HepG2 (cell line): ENCODE measurements around the gene EXOC3L4. TPM values are rescaled to one million over a fixed set of nuclear protein-coding genes. Genes with fewer than 3 reads are reported as not detected.

Experiments used
- CENPT ChIP-seq: sonication (generic); formaldehyde crosslinking; IDR thresholded peaks from 2 replicates; pipeline ENCODE4 v1.8.0; 2022; ENCODE audit warnings: low read depth, mild to moderate bottlenecking, moderate library complexity, missing genetic modification reagents
- EEA1 ChIP-seq: sonication (generic); formaldehyde crosslinking; IDR thresholded peaks from 2 replicates; pipeline ENCODE4 v1.5.1; 2020; ENCODE audit warnings: mild to moderate bottlenecking, missing genetic modification reagents, borderline replicate concordance
- FOXA1 ChIP-seq, 2 experiments: fragments of 450-650 bp in 1 of 2; sonication (generic) in 1 of 2; formaldehyde crosslinking in 1 of 2; IDR thresholded peaks; 2 replicates each; pipeline versions ENCODE4 v1.4.0 to v1.6.1; 2016 to 2020; ENCODE audit warnings: missing genetic modification reagents in 1 of 2
- KAT2B ChIP-seq: fragments of 150-350 bp; IDR thresholded peaks from 2 replicates; pipeline ENCODE4 v1.6.1; 2014; ENCODE audit warnings: low read depth, low read length, borderline replicate concordance
- NFIC ChIP-seq: IDR thresholded peaks from 2 replicates; pipeline ENCODE4 v1.6.1; 2012; ENCODE audit warnings: mild to moderate bottlenecking, low read length, inconsistent platforms
- POLR2G ChIP-seq: fragments of 200-400 bp; formaldehyde crosslinking; IDR thresholded peaks from 2 replicates; pipeline ENCODE4 v1.6.1; 2018; ENCODE audit warnings: mild to moderate bottlenecking, low read depth, low read length, moderate library complexity
- REL ChIP-seq: sonication (generic); formaldehyde crosslinking; conservative IDR thresholded peaks from 2 replicates; pipeline ENCODE4 v1.8.0; 2022; ENCODE audit warnings: mild to moderate bottlenecking, missing genetic modification reagents, moderate library complexity
- SMARCC2 ChIP-seq: fragments of 450-650 bp; IDR thresholded peaks from 2 replicates; pipeline ENCODE4 v1.6.1; 2017; ENCODE audit warnings: antibody characterized with exemption, mild to moderate bottlenecking
- SNAI1 ChIP-seq: sonication (generic); formaldehyde crosslinking; IDR thresholded peaks from 2 replicates; pipeline ENCODE4 v1.5.0; 2020; ENCODE audit warnings: mild to moderate bottlenecking, missing genetic modification reagents, borderline replicate concordance
- THAP11 ChIP-seq: IDR thresholded peaks from 2 replicates; pipeline ENCODE4 v1.6.1; 2016; ENCODE audit warnings: missing biosample characterization, missing genetic modification reagents
- ZFP82 ChIP-seq: sonication (generic); formaldehyde crosslinking; IDR thresholded peaks from 2 replicates; pipeline ENCODE4 v1.5.1; 2020; ENCODE audit warnings: mild to moderate bottlenecking, missing genetic modification reagents, borderline replicate concordance
- ZNF20 ChIP-seq: sonication (generic); formaldehyde crosslinking; IDR thresholded peaks from 2 replicates; pipeline ENCODE4 v1.4.0; 2020; ENCODE audit warnings: mild to moderate bottlenecking, moderate library complexity, missing genetic modification reagents
- ZNF230 ChIP-seq: sonication (generic); formaldehyde crosslinking; IDR thresholded peaks from 2 replicates; pipeline ENCODE4 v1.4.0; 2020; ENCODE audit warnings: mild to moderate bottlenecking, missing genetic modification reagents
- ZNF572 ChIP-seq: sonication (generic); formaldehyde crosslinking; IDR thresholded peaks from 2 replicates; pipeline ENCODE4 v1.5.1; 2020; ENCODE audit warnings: mild to moderate bottlenecking, missing genetic modification reagents
- ZNF703 ChIP-seq: sonication (generic); formaldehyde crosslinking; IDR thresholded peaks from 2 replicates; pipeline ENCODE4 v1.5.1; 2020; ENCODE audit warnings: missing genetic modification reagents, mild to moderate bottlenecking, moderate library complexity, borderline replicate concordance
- ZNF792 ChIP-seq: IDR thresholded peaks from 2 replicates; pipeline ENCODE4 v1.6.1; 2016
- polyA plus RNA-seq, 8 experiments: library from polyadenylated mRNA; depleted of rRNA in 3 of 8; stranded (reverse) in 7 of 8; unstranded in 1 of 8; fragments of >200 nt; fragmentation: Illumina TruSeq in 4 of 8; extraction: Trizol in 4 of 8; gene quantifications; 2 replicates each; pipeline versions ENCODE4 v1.2.1 to v1.2.3, GENCODE V29; 2011 to 2016; ENCODE audit warnings: low read depth in 4 of 8, missing spikeins in 1 of 8, mixed read lengths in 1 of 8; ENCODE audit not compliant: insufficient read depth in 1 of 8
- total RNA-seq, 5 experiments: library from RNA; depleted of rRNA; stranded (reverse); fragments of >200 nt; fragmentation: Illumina TruSeq; extraction: Trizol; gene quantifications; 2 replicates each; pipeline ENCODE4 v1.2.3, GENCODE V29; 2016; ENCODE audit warnings: low read depth in 1 of 5
- TF ChIP-seq, protein P1 (sequence below): sonication (generic); formaldehyde crosslinking; IDR thresholded peaks from 2 replicates; pipeline ENCODE4 v1.4.0; 2020; ENCODE audit warnings: missing genetic modification reagents
- TF ChIP-seq, protein P2 (sequence below): IDR thresholded peaks from 2 replicates; pipeline ENCODE4 v1.6.1; 2016; ENCODE audit warnings: mild to moderate bottlenecking
- TF ChIP-seq, protein P3 (sequence below): sonication (generic); formaldehyde crosslinking; IDR thresholded peaks from 2 replicates; pipeline ENCODE4 v1.5.1; 2020; ENCODE audit warnings: missing genetic modification reagents, mild to moderate bottlenecking, borderline replicate concordance
- TF ChIP-seq, protein P4 (sequence below): sonication (generic); formaldehyde crosslinking; IDR thresholded peaks from 2 replicates; pipeline ENCODE4 v1.9.0; 2021; ENCODE audit warnings: missing genetic modification reagents, mild to moderate bottlenecking, borderline replicate concordance

The EXOC3L4 gene
- total and polyA plus RNA-seq, 2 of the 13 experiments (the other 11 are each of a cell fraction or from before 2014, with no cell fraction given) = 11.8 to 27.0 TPM

DNA sequence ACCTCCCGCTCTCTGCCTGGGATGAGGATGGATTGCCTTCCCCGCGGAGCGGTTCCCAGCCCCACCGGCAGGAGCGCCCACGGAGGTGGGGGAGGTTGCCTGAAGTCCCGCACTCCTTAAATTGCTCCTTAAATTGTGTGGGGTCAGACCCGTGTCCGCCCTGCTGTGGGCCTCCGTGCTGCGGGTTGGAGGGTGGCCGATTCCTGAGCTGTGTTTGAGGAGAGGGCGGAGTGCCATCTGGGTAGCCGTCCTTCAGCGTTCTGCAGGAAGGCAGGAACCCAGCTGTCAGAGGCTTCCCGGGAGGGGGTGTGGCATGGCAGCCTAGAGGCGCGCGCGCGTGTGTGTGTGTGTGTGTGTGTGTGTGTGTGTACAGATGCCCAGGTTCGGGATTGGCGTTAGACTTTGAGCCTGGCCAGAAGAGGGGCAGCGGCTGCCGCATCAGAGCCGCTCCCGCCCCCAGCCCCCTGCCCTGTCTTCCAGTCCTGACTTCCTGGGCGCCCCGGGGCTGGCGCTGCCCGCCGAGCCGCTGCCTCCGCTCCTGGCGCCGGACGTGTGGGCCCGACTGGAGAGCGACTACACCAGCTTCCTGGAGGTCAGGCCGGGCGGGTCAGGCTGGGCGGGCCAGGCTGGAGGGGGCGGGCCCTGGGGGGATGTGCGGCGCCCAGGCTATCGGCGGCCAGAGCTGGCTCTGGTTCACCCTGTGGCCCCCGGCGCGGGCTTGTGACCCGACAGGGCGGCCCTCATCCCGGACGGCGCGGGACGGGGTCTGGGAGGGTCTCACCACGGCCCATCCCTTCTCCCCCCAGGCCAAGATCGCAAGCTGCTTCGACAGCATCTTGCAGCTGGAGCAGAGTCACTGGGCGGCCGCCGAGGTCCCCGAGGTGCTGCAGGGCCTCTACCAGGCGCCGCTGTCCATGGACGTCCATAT is 9.2 kb downstream of the EXOC3L4 start (continued):
- TF ChIP-seq, protein P1, sequence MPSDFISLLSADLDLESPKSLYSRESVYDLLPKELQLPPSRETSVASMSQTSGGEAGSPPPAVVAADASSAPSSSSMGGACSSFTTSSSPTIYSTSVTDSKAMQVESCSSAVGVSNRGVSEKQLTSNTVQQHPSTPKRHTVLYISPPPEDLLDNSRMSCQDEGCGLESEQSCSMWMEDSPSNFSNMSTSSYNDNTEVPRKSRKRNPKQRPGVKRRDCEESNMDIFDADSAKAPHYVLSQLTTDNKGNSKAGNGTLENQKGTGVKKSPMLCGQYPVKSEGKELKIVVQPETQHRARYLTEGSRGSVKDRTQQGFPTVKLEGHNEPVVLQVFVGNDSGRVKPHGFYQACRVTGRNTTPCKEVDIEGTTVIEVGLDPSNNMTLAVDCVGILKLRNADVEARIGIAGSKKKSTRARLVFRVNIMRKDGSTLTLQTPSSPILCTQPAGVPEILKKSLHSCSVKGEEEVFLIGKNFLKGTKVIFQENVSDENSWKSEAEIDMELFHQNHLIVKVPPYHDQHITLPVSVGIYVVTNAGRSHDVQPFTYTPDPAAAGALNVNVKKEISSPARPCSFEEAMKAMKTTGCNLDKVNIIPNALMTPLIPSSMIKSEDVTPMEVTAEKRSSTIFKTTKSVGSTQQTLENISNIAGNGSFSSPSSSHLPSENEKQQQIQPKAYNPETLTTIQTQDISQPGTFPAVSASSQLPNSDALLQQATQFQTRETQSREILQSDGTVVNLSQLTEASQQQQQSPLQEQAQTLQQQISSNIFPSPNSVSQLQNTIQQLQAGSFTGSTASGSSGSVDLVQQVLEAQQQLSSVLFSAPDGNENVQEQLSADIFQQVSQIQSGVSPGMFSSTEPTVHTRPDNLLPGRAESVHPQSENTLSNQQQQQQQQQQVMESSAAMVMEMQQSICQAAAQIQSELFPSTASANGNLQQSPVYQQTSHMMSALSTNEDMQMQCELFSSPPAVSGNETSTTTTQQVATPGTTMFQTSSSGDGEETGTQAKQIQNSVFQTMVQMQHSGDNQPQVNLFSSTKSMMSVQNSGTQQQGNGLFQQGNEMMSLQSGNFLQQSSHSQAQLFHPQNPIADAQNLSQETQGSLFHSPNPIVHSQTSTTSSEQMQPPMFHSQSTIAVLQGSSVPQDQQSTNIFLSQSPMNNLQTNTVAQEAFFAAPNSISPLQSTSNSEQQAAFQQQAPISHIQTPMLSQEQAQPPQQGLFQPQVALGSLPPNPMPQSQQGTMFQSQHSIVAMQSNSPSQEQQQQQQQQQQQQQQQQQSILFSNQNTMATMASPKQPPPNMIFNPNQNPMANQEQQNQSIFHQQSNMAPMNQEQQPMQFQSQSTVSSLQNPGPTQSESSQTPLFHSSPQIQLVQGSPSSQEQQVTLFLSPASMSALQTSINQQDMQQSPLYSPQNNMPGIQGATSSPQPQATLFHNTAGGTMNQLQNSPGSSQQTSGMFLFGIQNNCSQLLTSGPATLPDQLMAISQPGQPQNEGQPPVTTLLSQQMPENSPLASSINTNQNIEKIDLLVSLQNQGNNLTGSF (CRISPR knock-in tag) = peak; percentile 8; the same call in 1 of the 2 replicates
- no peak for TF ChIP-seq ZNF703 (CRISPR knock-in tag)
- TF ChIP-seq ZNF792 = no peak
- TF ChIP-seq CENPT (CRISPR knock-in tag) = no peak; the same call in 1 of the 2 replicates
- peak; percentile 66 for TF ChIP-seq FOXA1 (IDR thresholded peaks at IDR 0.05)
- TF ChIP-seq FOXA1 (CRISPR knock-in tag; IDR thresholded peaks at IDR 0.05) = peak; percentile 54
- TF ChIP-seq ZNF572 (CRISPR knock-in tag) = no peak
- TF ChIP-seq, protein P2, sequence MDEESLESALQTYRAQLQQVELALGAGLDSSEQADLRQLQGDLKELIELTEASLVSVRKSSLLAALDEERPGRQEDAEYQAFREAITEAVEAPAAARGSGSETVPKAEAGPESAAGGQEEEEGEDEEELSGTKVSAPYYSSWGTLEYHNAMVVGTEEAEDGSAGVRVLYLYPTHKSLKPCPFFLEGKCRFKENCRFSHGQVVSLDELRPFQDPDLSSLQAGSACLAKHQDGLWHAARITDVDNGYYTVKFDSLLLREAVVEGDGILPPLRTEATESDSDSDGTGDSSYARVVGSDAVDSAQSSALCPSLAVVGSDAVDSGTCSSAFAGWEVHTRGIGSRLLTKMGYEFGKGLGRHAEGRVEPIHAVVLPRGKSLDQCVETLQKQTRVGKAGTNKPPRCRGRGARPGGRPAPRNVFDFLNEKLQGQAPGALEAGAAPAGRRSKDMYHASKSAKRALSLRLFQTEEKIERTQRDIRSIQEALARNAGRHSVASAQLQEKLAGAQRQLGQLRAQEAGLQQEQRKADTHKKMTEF (CRISPR knock-in tag) = peak; percentile 82
- TF ChIP-seq, protein P3, sequence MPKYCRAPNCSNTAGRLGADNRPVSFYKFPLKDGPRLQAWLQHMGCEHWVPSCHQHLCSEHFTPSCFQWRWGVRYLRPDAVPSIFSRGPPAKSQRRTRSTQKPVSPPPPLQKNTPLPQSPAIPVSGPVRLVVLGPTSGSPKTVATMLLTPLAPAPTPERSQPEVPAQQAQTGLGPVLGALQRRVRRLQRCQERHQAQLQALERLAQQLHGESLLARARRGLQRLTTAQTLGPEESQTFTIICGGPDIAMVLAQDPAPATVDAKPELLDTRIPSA = peak; percentile 75; the same call in 1 of the 2 replicates
- 0 out of 2 replicates have a peak, but pooled peaks have one; percentile 32 for TF ChIP-seq POLR2G
- TF ChIP-seq ZNF20 (CRISPR knock-in tag) = no peak
- TF ChIP-seq KAT2B = no peak
- TF ChIP-seq SNAI1 (CRISPR knock-in tag) = 0 out of 2 replicates have a peak, but pooled peaks have one; percentile 23
- TF ChIP-seq ZNF230 = peak; percentile 82
- TF ChIP-seq REL (CRISPR knock-in tag) = no peak
- TF ChIP-seq, protein P4, sequence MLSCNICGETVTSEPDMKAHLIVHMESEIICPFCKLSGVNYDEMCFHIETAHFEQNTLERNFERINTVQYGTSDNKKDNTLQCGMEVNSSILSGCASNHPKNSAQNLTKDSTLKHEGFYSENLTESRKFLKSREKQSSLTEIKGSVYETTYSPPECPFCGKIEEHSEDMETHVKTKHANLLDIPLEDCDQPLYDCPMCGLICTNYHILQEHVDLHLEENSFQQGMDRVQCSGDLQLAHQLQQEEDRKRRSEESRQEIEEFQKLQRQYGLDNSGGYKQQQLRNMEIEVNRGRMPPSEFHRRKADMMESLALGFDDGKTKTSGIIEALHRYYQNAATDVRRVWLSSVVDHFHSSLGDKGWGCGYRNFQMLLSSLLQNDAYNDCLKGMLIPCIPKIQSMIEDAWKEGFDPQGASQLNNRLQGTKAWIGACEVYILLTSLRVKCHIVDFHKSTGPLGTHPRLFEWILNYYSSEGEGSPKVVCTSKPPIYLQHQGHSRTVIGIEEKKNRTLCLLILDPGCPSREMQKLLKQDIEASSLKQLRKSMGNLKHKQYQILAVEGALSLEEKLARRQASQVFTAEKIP (CRISPR knock-in tag) = no peak
- no peak for TF ChIP-seq THAP11 (CRISPR knock-in tag)
- TF ChIP-seq NFIC = 0 out of 2 replicates have a peak, but pooled peaks have one; percentile 23
- no peak for TF ChIP-seq EEA1 (CRISPR knock-in tag)
- TF ChIP-seq SMARCC2 = no peak
- TF ChIP-seq ZFP82 (CRISPR knock-in tag) = 0 out of 2 replicates have a peak, but pooled peaks have one; percentile 79
